SK-N-SH (cell line): Measurements from ENCODE around the gene DENND1A. TPM values are rescaled to one million over a fixed set of nuclear protein-coding genes. Genes with fewer than 3 reads are reported as not detected.

ENCODE experiments used
- CTCF ChIA-PET: fragments of 300-600, 350-600 bp; formaldehyde crosslinking; extraction: SDS; loops from one replicate; lab custom pipeline; 2021; lab: Yijun Ruan, JAX
- POLR2A ChIA-PET: fragments of 350-600 bp; sonication (Branson Sonifier 250); formaldehyde crosslinking; extraction: SDS; loops from one replicate; lab custom pipeline; 2020; ENCODE audit warnings: antibody characterized with exemption, inconsistent platforms; lab: Yijun Ruan, JAX
- DNase-seq: peaks from one replicate; pipeline ENCODE4 v3.0.0; 2012
- H2AFZ ChIP-seq: fragments of 200-600 bp; sonication (generic); 2 replicates; pipeline ENCODE4 v1.8.1; 2016; ENCODE audit warnings: antibody characterized with exemption, mild to moderate bottlenecking, low read depth
- H3F3A ChIP-seq: fragments of 200-600 bp; sonication (generic); replicated peaks from 2 replicates; pipeline ENCODE3; 2016; ENCODE audit warnings: antibody characterized with exemption, mild to moderate bottlenecking; ENCODE audit not compliant: insufficient read depth
- H3K27ac ChIP-seq, 2 experiments: fragments of 200-500 bp in 1 of 2; fragments of 200-600 bp in 1 of 2; sonication (Bioruptor generic) in 1 of 2; sonication (generic), shearing (Covaris generic) in 1 of 2; 2 replicates each; pipeline versions ENCODE4 v1.5.1 to v1.6.1; 2014 to 2016; ENCODE audit warnings: low read depth in 2 of 2, inconsistent platforms in 1 of 2, low read length in 1 of 2, mild to moderate bottlenecking in 1 of 2, mixed read lengths in 1 of 2
- H3K27me3 ChIP-seq: fragments of 200-600 bp; sonication (generic), shearing (Covaris generic); 2 replicates; pipeline ENCODE4 v1.6.1; 2016; ENCODE audit warnings: mixed run types; ENCODE audit not compliant: insufficient read depth
- H3K36me3 ChIP-seq, 2 experiments: fragments of 200-500 bp in 1 of 2; fragments of 200-600 bp in 1 of 2; sonication (Bioruptor generic) in 1 of 2; sonication (generic) in 1 of 2; replicated peaks in 1 of 2; 2 replicates each; pipeline versions ENCODE3 to v1.5.1; 2014 to 2016; ENCODE audit warnings: low read length in 1 of 2, mild to moderate bottlenecking in 1 of 2; ENCODE audit not compliant: insufficient read depth in 2 of 2, control insufficient read depth in 1 of 2
- H3K4me1 ChIP-seq, 2 experiments: fragments of 200-500 bp in 1 of 2; fragments of 200-600 bp in 1 of 2; sonication (Bioruptor generic) in 1 of 2; sonication (generic), shearing (Covaris generic) in 1 of 2; 2 replicates each; pipeline versions ENCODE4 v1.5.1 to v1.6.1; 2014 to 2016; ENCODE audit warnings: low read depth in 1 of 2, low read length in 1 of 2, mixed run types in 1 of 2; ENCODE audit not compliant: insufficient read depth in 2 of 2, control insufficient read depth in 1 of 2
- H3K4me2 ChIP-seq: fragments of 200-600 bp; sonication (generic), shearing (Covaris generic); 2 replicates; pipeline ENCODE4 v1.6.1; 2017; ENCODE audit warnings: mixed run types
- H3K4me3 ChIP-seq, 2 experiments: fragments of 200-500 bp in 1 of 2; fragments of 200-600 bp in 1 of 2; sonication (Bioruptor generic) in 1 of 2; sonication (generic), shearing (Covaris generic) in 1 of 2; 2 replicates each; pipeline versions ENCODE4 v1.5.1 to v1.8.1; 2014 to 2016; ENCODE audit warnings: low read depth in 2 of 2, inconsistent platforms in 1 of 2, low read length in 1 of 2, mild to moderate bottlenecking in 1 of 2, mixed read lengths in 1 of 2, moderate library complexity in 1 of 2
- H3K79me2 ChIP-seq: fragments of 200-600 bp; sonication (generic); 2 replicates; pipeline ENCODE4 v1.8.1; 2017; ENCODE audit warnings: mild to moderate bottlenecking; ENCODE audit not compliant: insufficient read depth
- H3K9ac ChIP-seq: fragments of 200-600 bp; sonication (generic); 2 replicates; pipeline ENCODE4 v1.6.1; 2017; ENCODE audit warnings: mixed run types
- H3K9me2 ChIP-seq: fragments of 200-600 bp; sonication (generic); 2 replicates; pipeline ENCODE4 v1.6.1; 2017; ENCODE audit warnings: mixed run types
- H3K9me3 ChIP-seq: fragments of 200-600 bp; sonication (generic); 2 replicates; pipeline ENCODE4 v1.6.1; 2017; ENCODE audit warnings: mixed run types, mild to moderate bottlenecking, moderate library complexity
- H4K20me1 ChIP-seq: fragments of 200-600 bp; sonication (generic); 2 replicates; pipeline ENCODE4 v1.6.1; 2017; ENCODE audit warnings: mild to moderate bottlenecking, mixed run types; ENCODE audit not compliant: insufficient read depth
- EP300 ChIP-seq, 2 experiments: IDR thresholded peaks; 2 replicates each; pipeline versions ENCODE4 v1.4.0 to v1.6.1; 2012; ENCODE audit warnings: borderline replicate concordance in 1 of 2, low read depth in 1 of 2, low read length in 1 of 2
- FOSL2 ChIP-seq: IDR thresholded peaks from 2 replicates; pipeline ENCODE4 v1.4.0; 2012; ENCODE audit warnings: low read depth, mild to moderate bottlenecking, moderate library complexity, borderline replicate concordance
- JUND ChIP-seq: IDR thresholded peaks from 2 replicates; pipeline ENCODE4 v1.4.0; 2012
- MXI1 ChIP-seq: IDR thresholded peaks from 2 replicates; pipeline ENCODE4 v1.6.1; 2012; ENCODE audit warnings: mild to moderate bottlenecking, low read depth, low read length, improper control_type of control experiment
- NFIC ChIP-seq: IDR thresholded peaks from 2 replicates; pipeline ENCODE4 v1.4.0; 2012; ENCODE audit warnings: borderline replicate concordance
- NRF1 ChIP-seq: IDR thresholded peaks from 2 replicates; pipeline ENCODE4 v1.6.1; 2012; ENCODE audit warnings: low read depth, mild to moderate bottlenecking, low read length
- RCOR1 ChIP-seq: fragments of 150-350 bp; IDR thresholded peaks from 2 replicates; pipeline ENCODE4 v1.6.1; 2017; ENCODE audit warnings: antibody characterized with exemption, low read length
- RFX5 ChIP-seq: IDR thresholded peaks from 2 replicates; pipeline ENCODE4 v1.6.1; 2012; ENCODE audit warnings: mild to moderate bottlenecking, improper control_type of control experiment, low read length
- RXRA ChIP-seq: IDR thresholded peaks from 2 replicates; pipeline ENCODE4 v1.4.0; 2012; ENCODE audit warnings: low read depth, mild to moderate bottlenecking, borderline replicate concordance
- SIN3A ChIP-seq: IDR thresholded peaks from 2 replicates; pipeline ENCODE4 v1.6.1; 2012; ENCODE audit warnings: low read depth, mild to moderate bottlenecking, low read length, moderate library complexity, borderline replicate concordance
- TAF1 ChIP-seq: IDR thresholded peaks from 2 replicates; pipeline ENCODE4 v1.6.1; 2012; ENCODE audit warnings: low read depth, mild to moderate bottlenecking, low read length, moderate library complexity, borderline replicate concordance
- TCF12 ChIP-seq: IDR thresholded peaks from 2 replicates; pipeline ENCODE4 v1.4.0; 2012
- WGBS: methylation state at CpG from one replicate; pipeline ENCODE4 v1.1.6; 2017; ENCODE audit warnings: low lambda C conversion rate; 5-methylcytosine and 5-hydroxymethylcytosine counted together
- polyA plus RNA-seq, 3 experiments: library from polyadenylated mRNA; depleted of rRNA; stranded (reverse); fragments of >200 nt; gene quantifications; 2 replicates each; pipeline ENCODE4 v1.2.3, GENCODE V29; 2012
- TF ChIP-seq, protein P1 (sequence below): fragments of 200-600 bp; sonication (generic); IDR thresholded peaks from 2 replicates; pipeline ENCODE4 v1.6.1; 2017; ENCODE audit warnings: antibody characterized with exemption, mild to moderate bottlenecking, moderate library complexity
- TF ChIP-seq, protein P2 (sequence below): IDR thresholded peaks from 2 replicates; pipeline ENCODE4 v1.4.0; 2012; ENCODE audit warnings: low read depth, borderline replicate concordance
- TF ChIP-seq, protein P3 (sequence below): fragments of 150-350 bp; IDR thresholded peaks from 2 replicates; pipeline ENCODE4 v1.6.1; 2017; ENCODE audit warnings: antibody characterized with exemption, low read length, low read depth, borderline replicate concordance
- TF ChIP-seq, protein P4 (sequence below): IDR thresholded peaks from 2 replicates; pipeline ENCODE4 v1.6.1; 2012; ENCODE audit warnings: mild to moderate bottlenecking, low read depth, low read length, moderate library complexity
- TF ChIP-seq, protein P5 (sequence below): fragments of 150-350 bp; IDR thresholded peaks from 2 replicates; pipeline ENCODE4 v1.6.1; 2016; ENCODE audit warnings: mild to moderate bottlenecking, low read depth, low read length

DENND1A gene
- polyA plus RNA-seq, 1 of the 3 experiments (the other 2 are of a cell fraction) = 25.4 TPM

DNA sequence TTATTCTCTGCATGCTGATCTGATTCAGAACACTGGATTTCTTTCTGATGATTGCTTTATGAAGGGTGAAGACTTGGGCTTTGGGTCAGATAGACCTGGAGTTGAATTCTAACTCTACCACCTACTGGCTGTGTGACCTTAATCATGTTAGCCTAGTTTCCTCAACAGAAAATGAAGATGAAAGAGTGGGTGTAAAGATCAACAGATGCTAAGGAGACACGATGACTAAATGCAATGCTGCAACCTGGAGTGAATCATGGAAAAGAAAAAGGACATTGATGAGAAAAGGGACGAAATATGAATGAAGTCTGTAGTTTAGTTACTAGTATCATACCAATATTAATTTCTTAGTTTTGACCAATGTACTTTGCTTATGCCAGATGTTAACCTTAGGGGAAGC lies 27.8 kb upstream of the DENND1A start:
- no peak overlapping the region for H3K9ac ChIP-seq
- H3K27ac ChIP-seq = no peak overlapping the region
- ChIA-PET CTCF (no interaction called here), POLR2A (no interaction called here)
- no peak for TF ChIP-seq EP300 (IDR thresholded peaks at IDR 0.05; ENCODE audit: borderline replicate concordance in 1 of 2, low read depth in 1 of 2, low read length in 1 of 2)
- TF ChIP-seq TCF12 = no peak
- TF ChIP-seq, protein P1, sequence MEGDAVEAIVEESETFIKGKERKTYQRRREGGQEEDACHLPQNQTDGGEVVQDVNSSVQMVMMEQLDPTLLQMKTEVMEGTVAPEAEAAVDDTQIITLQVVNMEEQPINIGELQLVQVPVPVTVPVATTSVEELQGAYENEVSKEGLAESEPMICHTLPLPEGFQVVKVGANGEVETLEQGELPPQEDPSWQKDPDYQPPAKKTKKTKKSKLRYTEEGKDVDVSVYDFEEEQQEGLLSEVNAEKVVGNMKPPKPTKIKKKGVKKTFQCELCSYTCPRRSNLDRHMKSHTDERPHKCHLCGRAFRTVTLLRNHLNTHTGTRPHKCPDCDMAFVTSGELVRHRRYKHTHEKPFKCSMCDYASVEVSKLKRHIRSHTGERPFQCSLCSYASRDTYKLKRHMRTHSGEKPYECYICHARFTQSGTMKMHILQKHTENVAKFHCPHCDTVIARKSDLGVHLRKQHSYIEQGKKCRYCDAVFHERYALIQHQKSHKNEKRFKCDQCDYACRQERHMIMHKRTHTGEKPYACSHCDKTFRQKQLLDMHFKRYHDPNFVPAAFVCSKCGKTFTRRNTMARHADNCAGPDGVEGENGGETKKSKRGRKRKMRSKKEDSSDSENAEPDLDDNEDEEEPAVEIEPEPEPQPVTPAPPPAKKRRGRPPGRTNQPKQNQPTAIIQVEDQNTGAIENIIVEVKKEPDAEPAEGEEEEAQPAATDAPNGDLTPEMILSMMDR = no peak
- no peak for TF ChIP-seq NFIC
- no peak for TF ChIP-seq RCOR1
- no peak for TF ChIP-seq MXI1
- no peak for TF ChIP-seq JUND
- no peaks in the 10 kb centered on the region for H4K20me1 ChIP-seq
- 14% methylated on average over 2 of the region's 2 CpGs for WGBS
- no peak for DNase-seq
- H3K4me1 ChIP-seq = no peaks in the 10 kb centered on the region
- H3F3A ChIP-seq = no peaks in the 10 kb centered on the region
- H2AFZ ChIP-seq = no peak overlapping the region
- no peaks in the 10 kb centered on the region for H3K9me3 ChIP-seq
- H3K9me2 ChIP-seq = no peaks in the 10 kb centered on the region
- no peak overlapping the region for H3K4me3 ChIP-seq
- H3K27me3 ChIP-seq = peaks cover 5% of the 10 kb centered on the region
- no peaks in the 10 kb centered on the region for H3K79me2 ChIP-seq
- H3K36me3 ChIP-seq = no peaks in the 10 kb centered on the region
- H3K4me2 ChIP-seq = no peak overlapping the region

DNA sequence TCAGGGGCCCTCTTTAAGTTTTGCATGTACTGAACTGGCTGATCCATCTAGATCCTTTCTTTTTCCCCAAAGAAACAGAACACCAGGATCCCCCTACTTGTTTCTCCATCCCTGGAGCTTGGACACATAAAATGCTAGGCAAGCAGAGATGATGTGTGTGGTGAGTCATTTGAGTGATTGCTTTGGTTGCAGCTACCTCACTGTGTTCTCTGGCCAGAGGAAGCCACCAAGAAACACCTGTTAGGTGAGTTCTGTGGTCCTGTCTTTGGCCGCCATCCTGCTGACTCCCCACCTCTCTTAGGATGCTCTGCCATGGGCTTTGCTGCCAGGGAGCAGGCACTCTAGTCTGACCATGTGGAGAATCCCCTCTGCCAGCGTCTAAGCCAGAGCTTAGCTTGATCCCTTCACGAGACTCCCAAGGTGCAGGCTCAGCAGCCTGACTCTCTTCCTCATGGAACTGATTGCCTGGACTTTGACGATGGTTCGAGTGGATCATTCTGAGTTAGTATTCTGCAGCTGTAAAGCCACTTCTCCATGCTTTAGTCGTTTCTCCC lies 27.3 kb upstream of the DENND1A start:
- no peak for DNase-seq
- no peak overlapping the region for H3K27ac ChIP-seq
- H3K9me3 ChIP-seq = no peaks in the 10 kb centered on the region
- no peaks in the 10 kb centered on the region for H3K79me2 ChIP-seq
- 31% methylated on average over 6 of the region's 6 CpGs for WGBS
- H4K20me1 ChIP-seq = no peaks in the 10 kb centered on the region
- H3K4me3 ChIP-seq = no peak overlapping the region
- H3K9ac ChIP-seq = no peak overlapping the region
- H3F3A ChIP-seq = no peaks in the 10 kb centered on the region
- no peak overlapping the region for H2AFZ ChIP-seq
- H3K27me3 ChIP-seq = peaks cover 5% of the 10 kb centered on the region
- no peaks in the 10 kb centered on the region for H3K9me2 ChIP-seq
- CTCF ChIA-PET = no interaction called here
- no peaks in the 10 kb centered on the region for H3K4me1 ChIP-seq
- POLR2A ChIA-PET = no interaction called here
- TF ChIP-seq RXRA = no peak
- TF ChIP-seq RFX5 = no peak
- TF ChIP-seq SIN3A = no peak
- TF ChIP-seq, protein P2, sequence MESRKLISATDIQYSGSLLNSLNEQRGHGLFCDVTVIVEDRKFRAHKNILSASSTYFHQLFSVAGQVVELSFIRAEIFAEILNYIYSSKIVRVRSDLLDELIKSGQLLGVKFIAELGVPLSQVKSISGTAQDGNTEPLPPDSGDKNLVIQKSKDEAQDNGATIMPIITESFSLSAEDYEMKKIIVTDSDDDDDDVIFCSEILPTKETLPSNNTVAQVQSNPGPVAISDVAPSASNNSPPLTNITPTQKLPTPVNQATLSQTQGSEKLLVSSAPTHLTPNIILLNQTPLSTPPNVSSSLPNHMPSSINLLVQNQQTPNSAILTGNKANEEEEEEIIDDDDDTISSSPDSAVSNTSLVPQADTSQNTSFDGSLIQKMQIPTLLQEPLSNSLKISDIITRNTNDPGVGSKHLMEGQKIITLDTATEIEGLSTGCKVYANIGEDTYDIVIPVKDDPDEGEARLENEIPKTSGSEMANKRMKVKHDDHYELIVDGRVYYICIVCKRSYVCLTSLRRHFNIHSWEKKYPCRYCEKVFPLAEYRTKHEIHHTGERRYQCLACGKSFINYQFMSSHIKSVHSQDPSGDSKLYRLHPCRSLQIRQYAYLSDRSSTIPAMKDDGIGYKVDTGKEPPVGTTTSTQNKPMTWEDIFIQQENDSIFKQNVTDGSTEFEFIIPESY = no peak
- no peak for TF ChIP-seq TAF1
- TF ChIP-seq, protein P3, sequence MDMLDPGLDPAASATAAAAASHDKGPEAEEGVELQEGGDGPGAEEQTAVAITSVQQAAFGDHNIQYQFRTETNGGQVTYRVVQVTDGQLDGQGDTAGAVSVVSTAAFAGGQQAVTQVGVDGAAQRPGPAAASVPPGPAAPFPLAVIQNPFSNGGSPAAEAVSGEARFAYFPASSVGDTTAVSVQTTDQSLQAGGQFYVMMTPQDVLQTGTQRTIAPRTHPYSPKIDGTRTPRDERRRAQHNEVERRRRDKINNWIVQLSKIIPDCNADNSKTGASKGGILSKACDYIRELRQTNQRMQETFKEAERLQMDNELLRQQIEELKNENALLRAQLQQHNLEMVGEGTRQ = no peak
- TF ChIP-seq FOSL2 = no peak
- TF ChIP-seq, protein P4, sequence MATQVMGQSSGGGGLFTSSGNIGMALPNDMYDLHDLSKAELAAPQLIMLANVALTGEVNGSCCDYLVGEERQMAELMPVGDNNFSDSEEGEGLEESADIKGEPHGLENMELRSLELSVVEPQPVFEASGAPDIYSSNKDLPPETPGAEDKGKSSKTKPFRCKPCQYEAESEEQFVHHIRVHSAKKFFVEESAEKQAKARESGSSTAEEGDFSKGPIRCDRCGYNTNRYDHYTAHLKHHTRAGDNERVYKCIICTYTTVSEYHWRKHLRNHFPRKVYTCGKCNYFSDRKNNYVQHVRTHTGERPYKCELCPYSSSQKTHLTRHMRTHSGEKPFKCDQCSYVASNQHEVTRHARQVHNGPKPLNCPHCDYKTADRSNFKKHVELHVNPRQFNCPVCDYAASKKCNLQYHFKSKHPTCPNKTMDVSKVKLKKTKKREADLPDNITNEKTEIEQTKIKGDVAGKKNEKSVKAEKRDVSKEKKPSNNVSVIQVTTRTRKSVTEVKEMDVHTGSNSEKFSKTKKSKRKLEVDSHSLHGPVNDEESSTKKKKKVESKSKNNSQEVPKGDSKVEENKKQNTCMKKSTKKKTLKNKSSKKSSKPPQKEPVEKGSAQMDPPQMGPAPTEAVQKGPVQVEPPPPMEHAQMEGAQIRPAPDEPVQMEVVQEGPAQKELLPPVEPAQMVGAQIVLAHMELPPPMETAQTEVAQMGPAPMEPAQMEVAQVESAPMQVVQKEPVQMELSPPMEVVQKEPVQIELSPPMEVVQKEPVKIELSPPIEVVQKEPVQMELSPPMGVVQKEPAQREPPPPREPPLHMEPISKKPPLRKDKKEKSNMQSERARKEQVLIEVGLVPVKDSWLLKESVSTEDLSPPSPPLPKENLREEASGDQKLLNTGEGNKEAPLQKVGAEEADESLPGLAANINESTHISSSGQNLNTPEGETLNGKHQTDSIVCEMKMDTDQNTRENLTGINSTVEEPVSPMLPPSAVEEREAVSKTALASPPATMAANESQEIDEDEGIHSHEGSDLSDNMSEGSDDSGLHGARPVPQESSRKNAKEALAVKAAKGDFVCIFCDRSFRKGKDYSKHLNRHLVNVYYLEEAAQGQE = no peak
- TF ChIP-seq, protein P5, sequence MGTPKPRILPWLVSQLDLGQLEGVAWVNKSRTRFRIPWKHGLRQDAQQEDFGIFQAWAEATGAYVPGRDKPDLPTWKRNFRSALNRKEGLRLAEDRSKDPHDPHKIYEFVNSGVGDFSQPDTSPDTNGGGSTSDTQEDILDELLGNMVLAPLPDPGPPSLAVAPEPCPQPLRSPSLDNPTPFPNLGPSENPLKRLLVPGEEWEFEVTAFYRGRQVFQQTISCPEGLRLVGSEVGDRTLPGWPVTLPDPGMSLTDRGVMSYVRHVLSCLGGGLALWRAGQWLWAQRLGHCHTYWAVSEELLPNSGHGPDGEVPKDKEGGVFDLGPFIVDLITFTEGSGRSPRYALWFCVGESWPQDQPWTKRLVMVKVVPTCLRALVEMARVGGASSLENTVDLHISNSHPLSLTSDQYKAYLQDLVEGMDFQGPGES = no peak
- TF ChIP-seq NRF1 = no peak
- H3K4me2 ChIP-seq = no peak overlapping the region
- no peaks in the 10 kb centered on the region for H3K36me3 ChIP-seq
